ENCODE results near the gene DCD.

Gene DCD

GRCh38 chr12:54631551-54631950 is 16.6 kb downstream of the DCD start:
- Histone ChIP-seq H3K4me1 (ENCODE audit: control insufficient read depth, insufficient read depth, low read length) (no peaks in the 10 kb centered on the region), H3K27ac (ENCODE audit: insufficient read depth, low read depth, low read length, poor library complexity, severe bottlenecking) (no peak overlapping the region), H3K9me3 (ENCODE audit: control insufficient read depth, low read length) (peaks cover 2% of the 10 kb centered on the region), H3K36me3 (ENCODE audit: control insufficient read depth, insufficient read depth, low read length) (no peaks in the 10 kb centered on the region), H3K27me3 (ENCODE audit: control insufficient read depth, insufficient read depth, low read length, poor library complexity, severe bottlenecking) (no peaks in the 10 kb centered on the region), H3K4me3 (ENCODE audit: insufficient read depth, low read depth, low read length) (no peak overlapping the region)
- 92 to 100% methylated on average over 4 of the region's 5 CpGs for WGBS, 2 experiments

- Histone ChIP-seq H3K27ac (ENCODE audit: insufficient read depth, low read depth, low read length, poor library complexity, severe bottlenecking) (no peak overlapping the region), H3K36me3 (ENCODE audit: control insufficient read depth, insufficient read depth, low read length) (no peaks in the 10 kb centered on the region), H3K4me3 (ENCODE audit: insufficient read depth, low read depth, low read length) (no peak overlapping the region), H3K9me3 (ENCODE audit: control insufficient read depth, low read length) (peaks cover 2% of the 10 kb centered on the region), H3K4me1 (ENCODE audit: control insufficient read depth, insufficient read depth, low read length) (no peaks in the 10 kb centered on the region), H3K27me3 (ENCODE audit: control insufficient read depth, insufficient read depth, low read length, poor library complexity, severe bottlenecking) (no peaks in the 10 kb centered on the region)
- WGBS, 2 experiments: 98% methylated on average over 2 of the region's 2 CpGs
These were observed 18.2 kb downstream of the DCD start for GRCh38 chr12:54629925-54630324.

- H3K27me3 ChIP-seq (ENCODE audit: control insufficient read depth, insufficient read depth, low read length, poor library complexity, severe bottlenecking): no peaks in the 10 kb centered on the region
These were observed 19.8 kb downstream of the DCD start for GRCh38 chr12:54628186-54628846.

GRCh38 chr12:54627304-54627703 is 20.9 kb downstream of the DCD start:
- no peaks in the 10 kb centered on the region for H3K4me1 ChIP-seq (ENCODE audit: control insufficient read depth, insufficient read depth, low read length)
- H3K36me3 ChIP-seq (ENCODE audit: control insufficient read depth, insufficient read depth, low read length): no peaks in the 10 kb centered on the region
- 92% methylated on average over 3 of the region's 3 CpGs for WGBS, 2 experiments
- H3K27ac ChIP-seq (ENCODE audit: insufficient read depth, low read depth, low read length, poor library complexity, severe bottlenecking): no peak overlapping the region
- peaks cover 2% of the 10 kb centered on the region for H3K9me3 ChIP-seq (ENCODE audit: control insufficient read depth, low read length)
- H3K27me3 ChIP-seq (ENCODE audit: control insufficient read depth, insufficient read depth, low read length, poor library complexity, severe bottlenecking): no peaks in the 10 kb centered on the region
- no peak overlapping the region for H3K4me3 ChIP-seq (ENCODE audit: insufficient read depth, low read depth, low read length)

More at GRCh38 chr12:54628186-54628846, 19.8 kb downstream of the DCD start:
- no peaks in the 10 kb centered on the region for H3K36me3 ChIP-seq (ENCODE audit: control insufficient read depth, insufficient read depth, low read length)
- no peak overlapping the region for H3K4me3 ChIP-seq (ENCODE audit: insufficient read depth, low read depth, low read length)
- no peak overlapping the region for H3K27ac ChIP-seq (ENCODE audit: insufficient read depth, low read depth, low read length, poor library complexity, severe bottlenecking)
- H3K9me3 ChIP-seq (ENCODE audit: control insufficient read depth, low read length): peaks cover 2% of the 10 kb centered on the region
- WGBS, 2 experiments: 92 to 96% methylated on average over 3 of the region's 3 CpGs
- no peaks in the 10 kb centered on the region for H3K4me1 ChIP-seq (ENCODE audit: control insufficient read depth, insufficient read depth, low read length)

- Histone ChIP-seq H3K27me3 (ENCODE audit: control insufficient read depth, insufficient read depth, low read length, poor library complexity, severe bottlenecking) (no peaks in the 10 kb centered on the region), H3K4me3 (ENCODE audit: insufficient read depth, low read depth, low read length) (no peak overlapping the region), H3K4me1 (ENCODE audit: control insufficient read depth, insufficient read depth, low read length) (no peaks in the 10 kb centered on the region), H3K9me3 (ENCODE audit: control insufficient read depth, low read length) (peaks cover 2% of the 10 kb centered on the region), H3K36me3 (ENCODE audit: control insufficient read depth, insufficient read depth, low read length) (no peaks in the 10 kb centered on the region), H3K27ac (ENCODE audit: insufficient read depth, low read depth, low read length, poor library complexity, severe bottlenecking) (no peak overlapping the region)
These were observed 22.6 kb downstream of the DCD start for GRCh38 chr12:54625598-54625997.

GRCh38 chr12:54624315-54625279 is 23.6 kb downstream of the DCD start:
- WGBS, 2 experiments: 87 to 88% methylated on average over 3 to 5 of the region's 5 CpGs
- H3K27ac ChIP-seq (ENCODE audit: insufficient read depth, low read depth, low read length, poor library complexity, severe bottlenecking): no peak overlapping the region
- H3K4me3 ChIP-seq (ENCODE audit: insufficient read depth, low read depth, low read length): no peak overlapping the region
- H3K4me1 ChIP-seq (ENCODE audit: control insufficient read depth, insufficient read depth, low read length): no peaks in the 10 kb centered on the region
- H3K36me3 ChIP-seq (ENCODE audit: control insufficient read depth, insufficient read depth, low read length): no peaks in the 10 kb centered on the region
- peaks cover 2% of the 10 kb centered on the region for H3K9me3 ChIP-seq (ENCODE audit: control insufficient read depth, low read length)
- H3K27me3 ChIP-seq (ENCODE audit: control insufficient read depth, insufficient read depth, low read length, poor library complexity, severe bottlenecking): no peaks in the 10 kb centered on the region

- Histone ChIP-seq H3K27me3 (ENCODE audit: control insufficient read depth, insufficient read depth, low read length, poor library complexity, severe bottlenecking) (no peaks in the 10 kb centered on the region), H3K9me3 (ENCODE audit: control insufficient read depth, low read length) (peaks cover 2% of the 10 kb centered on the region), H3K36me3 (ENCODE audit: control insufficient read depth, insufficient read depth, low read length) (no peaks in the 10 kb centered on the region), H3K4me3 (ENCODE audit: insufficient read depth, low read depth, low read length) (no peak overlapping the region), H3K27ac (ENCODE audit: insufficient read depth, low read depth, low read length, poor library complexity, severe bottlenecking) (no peak overlapping the region), H3K4me1 (ENCODE audit: control insufficient read depth, insufficient read depth, low read length) (no peaks in the 10 kb centered on the region)
These were observed 25.5 kb downstream of the DCD start for GRCh38 chr12:54622463-54623183.

GRCh38 chr12:54616933-54617680 is 31.1 kb downstream of the DCD start:
- Histone ChIP-seq H3K4me3 (ENCODE audit: insufficient read depth, low read depth, low read length) (no peak overlapping the region), H3K9me3 (ENCODE audit: control insufficient read depth, low read length) (no peaks in the 10 kb centered on the region), H3K36me3 (ENCODE audit: control insufficient read depth, insufficient read depth, low read length) (no peaks in the 10 kb centered on the region), H3K27ac (ENCODE audit: insufficient read depth, low read depth, low read length, poor library complexity, severe bottlenecking) (no peak overlapping the region), H3K27me3 (ENCODE audit: control insufficient read depth, insufficient read depth, low read length, poor library complexity, severe bottlenecking) (no peaks in the 10 kb centered on the region), H3K4me1 (ENCODE audit: control insufficient read depth, insufficient read depth, low read length) (no peaks in the 10 kb centered on the region)
- WGBS, 2 experiments: 91 to 93% methylated on average over 6 of the region's 6 CpGs

GRCh38 chr12:54612225-54612750 is 35.9 kb downstream of the DCD start:
- no peak overlapping the region for H3K27ac ChIP-seq (ENCODE audit: insufficient read depth, low read depth, low read length, poor library complexity, severe bottlenecking)
- no peak overlapping the region for H3K4me3 ChIP-seq (ENCODE audit: insufficient read depth, low read depth, low read length)
- no peaks in the 10 kb centered on the region for H3K27me3 ChIP-seq (ENCODE audit: control insufficient read depth, insufficient read depth, low read length, poor library complexity, severe bottlenecking)
- no peaks in the 10 kb centered on the region for H3K36me3 ChIP-seq (ENCODE audit: control insufficient read depth, insufficient read depth, low read length)
- H3K9me3 ChIP-seq (ENCODE audit: control insufficient read depth, low read length): no peaks in the 10 kb centered on the region
- 91 to 93% methylated on average over 1 of the region's 1 CpG for WGBS, 2 experiments
- H3K4me1 ChIP-seq (ENCODE audit: control insufficient read depth, insufficient read depth, low read length): no peaks in the 10 kb centered on the region

Measured in ectodermal cell (in vitro differentiated cells).